Measurements from ENCODE around the gene AMN. TPM values are rescaled to one million over a fixed set of nuclear protein-coding genes. Genes with fewer than 3 reads are reported as not detected.

The AMN gene
- total RNA-seq, 3 donors from 2014 or later, result 1.7 to 2.2 (median 2.0) TPM

DNA sequence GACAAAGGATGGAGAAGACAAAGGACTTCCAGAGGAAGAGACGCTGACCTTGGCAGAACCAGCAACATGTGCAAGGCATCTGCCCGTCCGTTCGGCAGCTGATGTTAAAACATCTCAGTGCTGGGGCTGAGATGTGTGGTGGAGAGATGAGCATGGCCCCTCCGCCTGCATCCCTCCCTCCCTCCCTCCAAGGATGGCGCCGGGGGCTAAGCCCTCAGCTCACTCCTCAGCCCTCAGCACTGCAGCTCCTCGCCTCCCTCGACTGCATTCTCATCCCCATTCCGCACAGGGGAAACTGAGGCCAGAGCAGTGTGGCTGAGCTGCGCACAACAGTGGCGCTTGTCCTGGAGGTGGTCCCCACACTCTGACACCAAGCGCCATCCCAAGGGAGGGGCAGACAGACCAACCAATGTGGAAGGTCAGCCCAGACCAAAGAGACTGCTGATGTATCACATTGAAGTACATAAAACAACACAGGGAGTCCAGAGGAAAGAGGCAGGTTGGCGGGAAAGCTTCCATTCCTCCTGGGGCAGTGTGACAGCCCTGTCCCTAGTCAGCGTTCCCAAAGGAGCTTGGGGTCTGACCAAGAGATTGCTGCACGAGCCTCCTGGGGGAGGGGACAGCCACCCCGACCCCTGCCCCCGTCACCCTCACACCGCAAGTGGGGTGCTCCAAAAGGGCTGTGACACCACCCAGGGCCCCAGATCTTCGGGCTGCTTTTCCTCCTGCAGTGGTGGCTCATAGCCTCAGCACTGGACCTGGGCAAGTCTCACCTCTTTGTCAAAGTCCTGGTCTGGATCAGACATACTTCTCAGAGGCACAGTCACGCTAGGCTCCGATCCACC, 15.1 kb downstream of the AMN start:
- no peaks in the 10 kb centered on the region for H3K4me1 Mint-ChIP-seq (ENCODE audit: low read depth)

DNA sequence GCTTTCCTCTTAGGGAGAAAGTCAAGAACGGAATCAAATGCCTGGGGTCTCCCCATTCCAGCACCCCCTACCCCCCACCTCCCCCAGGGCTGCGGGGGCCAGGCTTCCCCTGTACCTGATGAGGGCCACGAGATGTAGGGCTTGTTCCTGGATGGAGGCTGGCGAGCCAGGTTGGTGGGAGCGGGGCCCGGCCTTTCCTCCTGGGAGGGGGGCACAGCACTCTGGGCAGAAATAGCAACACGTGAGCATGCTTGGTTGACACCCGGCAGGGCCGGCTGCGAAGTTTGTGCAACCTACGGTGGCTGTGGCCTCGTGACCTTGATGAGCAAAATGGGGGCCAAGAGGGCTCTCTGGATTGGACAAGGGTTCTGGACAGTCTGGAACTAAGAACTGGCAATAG, 15.7 kb downstream of the AMN start:
- ATAC-seq (no peak), DNase-seq (no peak)
- no peak overlapping the region for H3K4me3 Mint-ChIP-seq
- H3K9me3 Mint-ChIP-seq, result no peaks in the 10 kb centered on the region
- no peaks in the 10 kb centered on the region for H3K4me1 Mint-ChIP-seq (ENCODE audit: low read depth)
- no peaks in the 10 kb centered on the region for H3K27me3 Mint-ChIP-seq (ENCODE audit: low read depth)
- H3K36me3 Mint-ChIP-seq (ENCODE audit: insufficient read depth), result no peaks in the 10 kb centered on the region

More for the DNA sequence above, 15.1 kb downstream of the AMN start:
- Mint-ChIP-seq H3K36me3 (ENCODE audit: insufficient read depth) (no peaks in the 10 kb centered on the region), H3K9me3 (no peaks in the 10 kb centered on the region), H3K27me3 (ENCODE audit: low read depth) (no peaks in the 10 kb centered on the region), H3K4me3 (no peak overlapping the region)
- DNase-seq (no peak), ATAC-seq (no peak)

DNA sequence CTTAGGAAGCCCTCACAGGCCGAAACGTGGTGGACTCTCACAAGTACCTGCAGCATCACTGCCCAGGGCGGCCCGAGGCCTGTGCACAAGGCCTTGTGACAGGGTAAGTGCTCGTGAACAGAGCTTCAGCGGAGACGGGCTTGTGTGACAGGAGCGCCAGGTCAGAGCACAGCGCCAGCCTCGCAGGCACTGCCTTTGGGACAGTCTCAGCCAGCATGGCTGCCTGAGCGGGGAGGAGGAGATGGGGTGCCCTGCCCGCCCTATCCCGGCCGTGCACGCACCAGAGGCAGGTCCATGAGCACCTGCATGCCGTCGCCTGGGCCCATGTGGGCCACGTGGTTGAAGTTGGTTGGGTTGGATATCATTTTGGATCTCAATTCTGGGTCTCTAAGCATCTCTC, 16.9 kb downstream of the AMN start:
- no peaks in the 10 kb centered on the region for H3K4me1 Mint-ChIP-seq (ENCODE audit: low read depth)
- DNase-seq, result no peak
- no peaks in the 10 kb centered on the region for H3K36me3 Mint-ChIP-seq (ENCODE audit: insufficient read depth)
- no peak overlapping the region for H3K4me3 Mint-ChIP-seq
- H3K9me3 Mint-ChIP-seq, result no peaks in the 10 kb centered on the region
- ATAC-seq, result no peak
- no peaks in the 10 kb centered on the region for H3K27me3 Mint-ChIP-seq (ENCODE audit: low read depth)

DNA sequence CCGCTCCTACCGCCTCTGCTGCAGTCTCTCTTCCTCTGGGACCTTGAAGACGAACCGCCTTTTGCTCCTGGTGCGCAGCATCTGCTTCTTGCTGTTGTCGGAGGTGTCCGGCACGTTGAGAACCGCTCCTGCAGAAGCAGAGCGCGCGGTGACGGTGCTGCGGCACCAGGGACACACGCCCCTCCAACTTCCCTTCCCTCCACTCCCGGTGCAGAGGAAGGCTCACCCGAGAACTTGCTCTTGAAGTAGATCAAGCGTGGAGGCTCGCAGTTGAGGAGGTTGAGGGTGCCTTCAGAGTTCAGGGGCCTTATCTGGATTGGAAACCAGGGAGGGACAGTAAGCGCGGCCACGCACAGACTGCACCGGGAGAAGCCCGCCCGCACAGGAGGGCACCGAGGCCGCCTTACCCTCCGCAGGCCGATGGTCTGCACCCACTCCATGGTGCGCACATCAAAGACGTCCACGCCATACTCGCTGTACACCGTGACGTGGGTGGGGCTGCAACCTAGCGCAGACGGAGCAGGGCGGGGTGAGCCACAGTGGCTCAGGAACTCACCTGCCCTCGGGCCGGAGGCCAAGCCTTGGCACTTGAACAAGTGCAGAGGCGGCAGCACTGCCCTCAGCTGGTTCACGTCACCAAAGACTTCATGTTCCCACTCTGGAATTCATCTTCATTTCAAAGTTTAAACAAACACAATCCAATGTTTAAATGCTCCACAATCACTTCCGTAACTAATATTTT, 17.5 kb downstream of the AMN start:
- Mint-ChIP-seq H3K9me3 (no peaks in the 10 kb centered on the region), H3K4me3 (no peak overlapping the region), H3K36me3 (ENCODE audit: insufficient read depth) (no peaks in the 10 kb centered on the region), H3K4me1 (ENCODE audit: low read depth) (no peaks in the 10 kb centered on the region), H3K27me3 (ENCODE audit: low read depth) (no peaks in the 10 kb centered on the region)
- DNase-seq (no peak), ATAC-seq (no peak)

GRCh38 chr14:102940729-102941362, 18.4 kb downstream of the AMN start:
- ATAC-seq, result no peak
- Mint-ChIP-seq H3K4me3 (no peak overlapping the region), H3K9me3 (no peaks in the 10 kb centered on the region), H3K4me1 (ENCODE audit: low read depth) (no peaks in the 10 kb centered on the region), H3K36me3 (ENCODE audit: insufficient read depth) (no peaks in the 10 kb centered on the region), H3K27me3 (ENCODE audit: low read depth) (no peaks in the 10 kb centered on the region)
- no peak for DNase-seq

DNA sequence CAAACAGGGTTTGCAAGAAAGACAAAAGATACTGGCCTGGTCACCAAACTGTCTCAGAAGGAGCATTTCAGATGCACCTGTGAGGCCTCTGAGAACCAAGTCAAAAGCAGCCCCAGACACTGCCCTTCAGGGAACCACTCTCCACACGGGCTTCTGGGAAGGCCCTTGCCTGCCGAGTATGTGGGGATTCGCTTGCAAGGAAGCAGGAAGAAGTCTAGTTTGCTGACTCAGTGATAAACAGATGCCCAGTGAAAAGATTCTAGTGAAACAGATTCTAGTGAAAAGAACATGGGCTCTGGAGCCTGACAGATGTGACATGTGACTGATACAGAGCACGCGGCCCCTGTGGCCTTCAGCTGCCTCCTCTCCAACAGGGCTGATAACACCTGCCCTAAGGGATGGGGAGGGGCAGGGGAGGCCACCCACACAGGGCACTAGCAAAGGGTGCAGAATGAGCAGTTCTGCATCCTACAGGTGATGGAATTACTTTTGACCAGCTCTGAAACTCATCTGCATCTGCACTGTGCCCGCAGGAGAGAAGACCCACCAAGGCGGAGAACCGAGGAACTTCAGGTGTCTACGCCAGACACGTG, 19.1 kb downstream of the AMN start:
- no peaks in the 10 kb centered on the region for H3K27me3 Mint-ChIP-seq (ENCODE audit: low read depth)
- no peaks in the 10 kb centered on the region for H3K9me3 Mint-ChIP-seq
- no peak for ATAC-seq
- no peak overlapping the region for H3K4me3 Mint-ChIP-seq
- H3K36me3 Mint-ChIP-seq (ENCODE audit: insufficient read depth), result no peaks in the 10 kb centered on the region
- DNase-seq, result no peak
- no peaks in the 10 kb centered on the region for H3K4me1 Mint-ChIP-seq (ENCODE audit: low read depth)

DNA sequence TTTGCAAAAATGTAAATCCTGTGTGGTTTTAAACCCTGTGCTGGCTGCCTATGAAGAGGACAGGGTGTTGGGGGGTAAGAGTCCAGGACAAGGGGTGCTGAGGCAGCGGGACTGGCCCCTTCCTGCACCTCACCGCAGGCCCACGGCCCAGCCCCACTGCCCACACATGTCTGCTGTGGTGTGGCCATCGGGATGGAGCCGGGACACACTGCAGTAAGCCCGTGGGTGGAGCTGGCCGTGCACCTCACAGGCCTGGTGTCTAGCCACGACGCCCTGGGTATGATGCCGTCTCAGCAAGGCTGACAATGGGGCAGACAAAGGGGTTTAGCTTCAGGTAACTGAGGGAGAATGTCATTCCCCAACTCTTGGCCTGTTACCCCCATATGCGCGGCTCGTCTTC, 19.6 kb downstream of the AMN start:
- no peaks in the 10 kb centered on the region for H3K9me3 Mint-ChIP-seq
- peaks cover under 1% of the 10 kb centered on the region for H3K4me1 Mint-ChIP-seq (ENCODE audit: low read depth)
- no peaks in the 10 kb centered on the region for H3K27me3 Mint-ChIP-seq (ENCODE audit: low read depth)
- H3K36me3 Mint-ChIP-seq (ENCODE audit: insufficient read depth), result no peaks in the 10 kb centered on the region
- DNase-seq (no peak), ATAC-seq (no peak)
- H3K4me3 Mint-ChIP-seq, result no peak overlapping the region

DNA sequence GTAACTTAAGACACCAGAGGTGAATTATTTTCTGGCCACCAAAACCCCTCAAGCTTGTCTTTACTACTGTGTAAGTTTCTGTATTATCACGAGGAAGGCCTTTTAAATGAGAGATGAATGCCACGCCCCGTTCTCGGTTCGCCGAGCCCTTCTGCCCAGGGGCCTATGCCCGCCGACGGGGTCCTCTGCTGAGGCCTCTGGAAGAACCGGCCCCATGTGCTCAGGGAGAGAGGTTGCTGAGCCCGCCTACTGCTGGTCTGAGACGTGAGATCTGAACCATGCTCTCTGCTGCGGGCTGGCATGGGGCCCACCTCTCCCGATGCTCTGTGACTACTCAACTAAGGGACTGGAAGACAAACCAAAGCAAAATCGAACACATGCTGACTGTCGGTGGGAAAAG, 21.0 kb downstream of the AMN start:
- Mint-ChIP-seq H3K9me3 (no peaks in the 10 kb centered on the region), H3K4me1 (ENCODE audit: low read depth) (peaks cover 4% of the 10 kb centered on the region), H3K4me3 (no peak overlapping the region), H3K27me3 (ENCODE audit: low read depth) (no peaks in the 10 kb centered on the region), H3K36me3 (ENCODE audit: insufficient read depth) (no peaks in the 10 kb centered on the region)
- no peak for DNase-seq
- ATAC-seq, result no peak

GRCh38 chr14:102943979-102944378, 21.5 kb downstream of the AMN start:
- Mint-ChIP-seq H3K27me3 (ENCODE audit: low read depth) (no peaks in the 10 kb centered on the region), H3K9me3 (no peaks in the 10 kb centered on the region)
- ATAC-seq, result no peak

DNA sequence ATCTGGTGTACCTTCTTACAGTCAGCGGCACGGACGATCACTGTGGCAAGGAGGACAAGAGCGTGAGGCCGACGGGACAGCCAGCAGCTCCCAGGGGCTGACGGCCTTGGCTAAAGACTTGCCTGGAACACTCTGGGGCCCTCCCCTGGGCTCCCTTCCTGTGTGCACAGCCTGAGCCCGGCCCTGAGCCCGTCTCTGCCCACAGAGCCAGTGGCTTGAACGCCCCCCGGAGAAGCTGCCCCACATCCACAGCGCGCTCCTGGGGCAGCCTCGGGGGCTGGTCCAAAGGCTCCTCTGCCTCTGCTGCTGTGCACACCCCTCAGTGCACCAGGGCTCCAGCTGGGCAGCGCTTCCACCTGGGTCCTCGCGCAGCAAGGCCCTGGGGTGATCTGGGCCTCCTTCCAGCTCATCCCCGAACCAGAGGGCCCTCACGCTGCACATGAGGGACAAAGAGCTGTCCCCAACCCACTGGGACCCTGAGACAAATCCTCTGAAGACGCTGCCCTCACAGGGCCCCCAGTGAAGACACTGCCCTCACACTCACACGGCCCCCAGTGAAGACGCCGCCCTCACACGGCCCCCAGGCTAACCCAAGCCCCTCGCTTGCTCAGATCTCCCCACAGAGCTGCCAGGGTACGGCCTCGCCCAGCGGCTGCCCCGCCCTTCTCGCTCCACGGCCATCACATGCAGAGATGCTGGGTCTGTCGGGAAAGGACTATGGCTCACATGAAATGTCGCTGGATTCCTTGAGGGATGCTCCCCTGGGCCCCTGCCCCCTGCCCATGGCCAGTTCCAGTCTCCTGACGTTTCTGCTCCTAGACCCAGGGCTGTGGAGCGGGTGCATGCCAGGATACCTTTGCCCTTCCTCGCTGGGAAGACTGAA, 22.2 kb downstream of the AMN start:
- Mint-ChIP-seq H3K36me3 (ENCODE audit: insufficient read depth) (no peaks in the 10 kb centered on the region), H3K4me3 (no peak overlapping the region), H3K9me3 (no peaks in the 10 kb centered on the region), H3K27me3 (ENCODE audit: low read depth) (no peaks in the 10 kb centered on the region), H3K4me1 (ENCODE audit: low read depth) (peaks cover 14% of the 10 kb centered on the region)
- ATAC-seq (no peak), DNase-seq (no peak)

More at GRCh38 chr14:102943979-102944378, 21.5 kb downstream of the AMN start:
- no peak overlapping the region for H3K4me3 Mint-ChIP-seq
- peaks cover 7% of the 10 kb centered on the region for H3K4me1 Mint-ChIP-seq (ENCODE audit: low read depth)
- H3K36me3 Mint-ChIP-seq (ENCODE audit: insufficient read depth), result no peaks in the 10 kb centered on the region
- DNase-seq, result no peak

- ATAC-seq (no peak), DNase-seq (no peak)
- Mint-ChIP-seq H3K27me3 (ENCODE audit: low read depth) (no peaks in the 10 kb centered on the region), H3K4me1 (ENCODE audit: low read depth) (peaks cover 14% of the 10 kb centered on the region), H3K36me3 (ENCODE audit: insufficient read depth) (no peaks in the 10 kb centered on the region), H3K9me3 (no peaks in the 10 kb centered on the region), H3K4me3 (no peak overlapping the region)
Observed at GRCh38 chr14:102945346-102946130, 23.1 kb downstream of the AMN start.

GRCh38 chr14:102947321-102948103, 25.0 kb downstream of the AMN start:
- H3K4me1 Mint-ChIP-seq (ENCODE audit: low read depth), result peaks cover 14% of the 10 kb centered on the region
- ATAC-seq (no peak), DNase-seq (no peak)
- H3K27me3 Mint-ChIP-seq (ENCODE audit: low read depth), result no peaks in the 10 kb centered on the region
- H3K36me3 Mint-ChIP-seq (ENCODE audit: insufficient read depth), result no peaks in the 10 kb centered on the region
- no peaks in the 10 kb centered on the region for H3K9me3 Mint-ChIP-seq
- no peak overlapping the region for H3K4me3 Mint-ChIP-seq
